ENCODE results near the gene BANP.
"Not testable (repeated sequence)": the region's sequence is repeated elsewhere in the genome, so short reads cannot be mapped to it uniquely, and the experiment has no call there.

BANP gene

GRCh38 chr16:88071908-88072307, 120.7 kb downstream of the BANP start:
- FAIRE-seq (no peak), DNase-seq (ENCODE audit: insufficient read length, low spot score) (no peak)
- TF ChIP-seq CTCF (IDR thresholded peaks at IDR 0.05; ENCODE audit: insufficient read depth, missing control alignments): no peak

- TF ChIP-seq CTCF (IDR thresholded peaks at IDR 0.05; ENCODE audit: insufficient read depth, missing control alignments): no peak
- no peak for FAIRE-seq
- DNase-seq (ENCODE audit: insufficient read length, low spot score): no peak
Observed at GRCh38 chr16:88072571-88073001, 121.4 kb downstream of the BANP start.

- no peak for TF ChIP-seq CTCF (IDR thresholded peaks at IDR 0.05; ENCODE audit: insufficient read depth, missing control alignments)
- DNase-seq (ENCODE audit: insufficient read length, low spot score): no peak
- no peak for FAIRE-seq
Observed at GRCh38 chr16:88073201-88073721, 122.0 kb downstream of the BANP start.

GRCh38 chr16:88074041-88074440, 122.8 kb downstream of the BANP start:
- FAIRE-seq: no peak
- no peak for TF ChIP-seq CTCF (IDR thresholded peaks at IDR 0.05; ENCODE audit: insufficient read depth, missing control alignments)
- DNase-seq (ENCODE audit: insufficient read length, low spot score): no peak

GRCh38 chr16:88076211-88076931, 125.1 kb downstream of the BANP start:
- no peak for FAIRE-seq
- TF ChIP-seq CTCF (IDR thresholded peaks at IDR 0.05; ENCODE audit: insufficient read depth, missing control alignments): no peak
- DNase-seq (ENCODE audit: insufficient read length, low spot score): no peak

- not testable (repeated sequence) for FAIRE-seq; DNase-seq (ENCODE audit: insufficient read length, low spot score)
Observed at GRCh38 chr16:88076932-88077320, 125.7 kb downstream of the BANP start.

- TF ChIP-seq CTCF (IDR thresholded peaks at IDR 0.05; ENCODE audit: insufficient read depth, missing control alignments): no peak
- DNase-seq (ENCODE audit: insufficient read length, low spot score) (no peak), FAIRE-seq (no peak)
Observed at GRCh38 chr16:88077328-88078108, 126.3 kb downstream of the BANP start.

All from D721Med (cell line).